HG02852 (cell line): ENCODE data around the gene TP53TG5.
"Not testable (repeated sequence)": the region's sequence is repeated elsewhere in the genome, so short reads cannot be mapped to it uniquely, and the experiment has no call there.

Source experiments
- ATAC-seq: cut with Tn5 transposase; IDR thresholded peaks from one replicate; pipeline ENCODE4 v1.9.1; 2021; ENCODE audit warnings: mild to moderate bottlenecking, moderate library complexity; ENCODE audit not compliant: unreplicated experiment

TP53TG5 gene

GRCh38 chr20:45366631-45367030, 11.5 kb downstream of the TP53TG5 start:
- ATAC-seq = no peak

GRCh38 chr20:45366192-45366591, 11.9 kb downstream of the TP53TG5 start:
- no peak for ATAC-seq

GRCh38 chr20:45365444-45365970, 12.6 kb downstream of the TP53TG5 start:
- ATAC-seq = no peak

GRCh38 chr20:45363611-45364492, 14.3 kb downstream of the TP53TG5 start:
- ATAC-seq = no peak

GRCh38 chr20:45362804-45363610, 15.1 kb downstream of the TP53TG5 start, which contains the start of gene SYS1:
Gene SYS1, plus strand, starts transcription at chr20:45363156. Its CDS starts 376 bp downstream, at chr20:45363532.
- ATAC-seq = peak; percentile 78

- no peak for ATAC-seq
Measured at GRCh38 chr20:45361793-45362192, 16.3 kb downstream of the TP53TG5 start.

GRCh38 chr20:45359406-45360148, 18.5 kb downstream of the TP53TG5 start:
- ATAC-seq = no peak

- no peak for ATAC-seq
Measured at GRCh38 chr20:45359069-45359405, 19.1 kb downstream of the TP53TG5 start.

GRCh38 chr20:45358282-45359068, 19.6 kb downstream of the TP53TG5 start:
- no peak for ATAC-seq

- ATAC-seq = no peak
Measured at GRCh38 chr20:45355209-45356084, 22.7 kb downstream of the TP53TG5 start.

GRCh38 chr20:45354423-45355208, 23.5 kb downstream of the TP53TG5 start:
- no peak for ATAC-seq

GRCh38 chr20:45353746-45354145, 24.4 kb downstream of the TP53TG5 start:
- ATAC-seq = no peak

GRCh38 chr20:45352729-45353128, 25.4 kb downstream of the TP53TG5 start:
- ATAC-seq = no peak

- not testable (repeated sequence) for ATAC-seq
Measured at GRCh38 chr20:45350795-45351194, 27.3 kb downstream of the TP53TG5 start.

- no peak for ATAC-seq
Measured at GRCh38 chr20:45350217-45350616, 27.9 kb downstream of the TP53TG5 start.

- ATAC-seq = no peak
Measured at GRCh38 chr20:45347936-45348778, 30.0 kb downstream of the TP53TG5 start, which contains the start of gene SDC4. Gene SDC4, minus strand, starts transcription at chr20:45348424. Its CDS starts 40 bp downstream, at chr20:45348384.

- no peak for ATAC-seq
Measured at GRCh38 chr20:45347297-45347935, 30.7 kb downstream of the TP53TG5 start.
